Hypothalamus (tissue), 51 donors: ENCODE data around the gene OVOL3.

Source experiments
- DNase-seq, 51 donors: peaks; one replicate each; lab custom pipeline; 2025; lab: John Stamatoyannopoulos, UW

OVOL3 gene

GRCh38 chr19:36099166-36099785 lies 11.7 kb upstream of the OVOL3 start:
- DNase-seq: no peak

GRCh38 chr19:36100476-36100875 lies 10.5 kb upstream of the OVOL3 start:
- DNase-seq: peak in 6 of 51 donors; percentile 7 to 23 (median 14)

GRCh38 chr19:36101550-36102327 lies 9.2 kb upstream of the OVOL3 start:
- DNase-seq: no peak

GRCh38 chr19:36103040-36103626 lies 7.8 kb upstream of the OVOL3 start:
- no peak for DNase-seq

GRCh38 chr19:36103842-36104552 lies 6.9 kb upstream of the OVOL3 start:
- DNase-seq: no peak

GRCh38 chr19:36106441-36106840 lies 4.5 kb upstream of the OVOL3 start:
- DNase-seq: no peak

- DNase-seq: no peak
Observed at GRCh38 chr19:36106991-36107390, 4.0 kb upstream of the OVOL3 start.

- no peak for DNase-seq
Observed at GRCh38 chr19:36108684-36109083, 2.3 kb upstream of the OVOL3 start.

GRCh38 chr19:36111200-36111539 lies 227 bp downstream of the OVOL3 start:
- peak in 1 of 51 donors; percentile 7 for DNase-seq

GRCh38 chr19:36112678-36113077 lies 1.7 kb downstream of the OVOL3 start:
- DNase-seq: no peak

GRCh38 chr19:36113425-36113824 lies 2.5 kb downstream of the OVOL3 start:
- no peak for DNase-seq

GRCh38 chr19:36113894-36114720 lies 3.2 kb downstream of the OVOL3 start:
- DNase-seq: peak in 17 of 51 donors; percentile 42 to 77 (median 54)

GRCh38 chr19:36114721-36115452 lies 3.9 kb downstream of the OVOL3 start, which contains the start of gene POLR2I:
TSS of gene POLR2I (minus strand) at chr19:36114875. CDS start at chr19:36114856, 19 bp downstream.
- DNase-seq: peak; percentile 90 to 100 (median 99)

GRCh38 chr19:36115453-36116343 lies 4.8 kb downstream of the OVOL3 start, which contains the start of gene TBCB:
TSS of gene TBCB (plus strand) at chr19:36115468. CDS start at chr19:36115561, 93 bp downstream.
- DNase-seq: peak in 13 of 51 donors; percentile 50 to 92 (median 82)

- DNase-seq: no peak
Observed at GRCh38 chr19:36116344-36116637, 5.3 kb downstream of the OVOL3 start.

GRCh38 chr19:36120092-36120983 lies 9.4 kb downstream of the OVOL3 start:
- peak in 1 of 51 donors; percentile 1 for DNase-seq

- no peak for DNase-seq
Observed at GRCh38 chr19:36120984-36121358, 10.0 kb downstream of the OVOL3 start.
